HepG2 (cell line): Measurements from ENCODE around the gene ARHGAP33. TPM values are rescaled to one million over a fixed set of nuclear protein-coding genes. Genes with fewer than 3 reads are reported as not detected.

ENCODE experiments used
- AGO1 ChIP-seq: fragments of 200-400 bp; formaldehyde crosslinking; IDR thresholded peaks from 2 replicates; pipeline ENCODE4 v1.6.1; 2017; ENCODE audit warnings: mild to moderate bottlenecking, low read depth, low read length, moderate library complexity; ENCODE audit not compliant: poor library complexity, severe bottlenecking
- CENPT ChIP-seq: sonication (generic); formaldehyde crosslinking; IDR thresholded peaks from 2 replicates; pipeline ENCODE4 v1.8.0; 2022; ENCODE audit warnings: low read depth, mild to moderate bottlenecking, moderate library complexity, missing genetic modification reagents
- PHF21A ChIP-seq: sonication (generic); formaldehyde crosslinking; IDR thresholded peaks from 2 replicates; pipeline ENCODE4 v1.5.0; 2020; ENCODE audit warnings: mild to moderate bottlenecking, missing genetic modification reagents
- RORA ChIP-seq: sonication (generic); formaldehyde crosslinking; IDR thresholded peaks from 2 replicates; pipeline ENCODE4 v1.5.0; 2020; ENCODE audit warnings: mild to moderate bottlenecking, missing genetic modification reagents, moderate library complexity
- ZNF331 ChIP-seq: sonication (generic); formaldehyde crosslinking; IDR thresholded peaks from 2 replicates; pipeline ENCODE4 v1.4.0; 2020; ENCODE audit warnings: missing genetic modification reagents
- ZNF547 ChIP-seq: sonication (generic); formaldehyde crosslinking; IDR thresholded peaks from 2 replicates; pipeline ENCODE4 v1.5.1; 2020; ENCODE audit warnings: mild to moderate bottlenecking, missing genetic modification reagents
- ZNF549 ChIP-seq: sonication (generic); formaldehyde crosslinking; IDR thresholded peaks from 2 replicates; pipeline ENCODE4 v1.5.0; 2020; ENCODE audit warnings: missing genetic modification reagents
- ZNF781 ChIP-seq: sonication (generic); formaldehyde crosslinking; IDR thresholded peaks from 2 replicates; pipeline ENCODE4 v1.5.1; 2020; ENCODE audit warnings: borderline replicate concordance, mild to moderate bottlenecking, missing genetic modification reagents; ENCODE audit errors: not compliant biosample characterization
- polyA plus RNA-seq, 8 experiments: library from polyadenylated mRNA; depleted of rRNA in 3 of 8; stranded (reverse) in 7 of 8; unstranded in 1 of 8; fragments of >200 nt; fragmentation: Illumina TruSeq in 4 of 8; extraction: Trizol in 4 of 8; gene quantifications; 2 replicates each; pipeline versions ENCODE4 v1.2.1 to v1.2.3, GENCODE V29; 2011 to 2016; ENCODE audit warnings: low read depth in 4 of 8, missing spikeins in 1 of 8, mixed read lengths in 1 of 8; ENCODE audit not compliant: insufficient read depth in 1 of 8
- total RNA-seq, 5 experiments: library from RNA; depleted of rRNA; stranded (reverse); fragments of >200 nt; fragmentation: Illumina TruSeq; extraction: Trizol; gene quantifications; 2 replicates each; pipeline ENCODE4 v1.2.3, GENCODE V29; 2016; ENCODE audit warnings: low read depth in 1 of 5
- TF ChIP-seq, protein P1 (sequence below), 2 experiments: fragments of 450-650 bp in 1 of 2; sonication (generic) in 1 of 2; formaldehyde crosslinking in 1 of 2; IDR thresholded peaks; 2 replicates each; pipeline versions ENCODE4 v1.6.1 to v1.8.0; 2016 to 2022; ENCODE audit warnings: antibody characterized with exemption in 1 of 2, mild to moderate bottlenecking in 1 of 2, missing genetic modification reagents in 1 of 2
- TF ChIP-seq, protein P2 (sequence below): sonication (generic); formaldehyde crosslinking; IDR thresholded peaks from 2 replicates; pipeline ENCODE4 v1.4.0; 2020; ENCODE audit warnings: mild to moderate bottlenecking, missing genetic modification reagents, borderline replicate concordance
- TF ChIP-seq, protein P3 (sequence below): sonication (generic); formaldehyde crosslinking; IDR thresholded peaks from 2 replicates; pipeline ENCODE4 v1.5.0; 2020; ENCODE audit warnings: mild to moderate bottlenecking, missing genetic modification reagents

Gene ARHGAP33
- total and polyA plus RNA-seq, 2 of the 13 experiments (the other 11 are each of a cell fraction or from before 2014, with no cell fraction given), result 1.3 to 2.7 TPM

DNA sequence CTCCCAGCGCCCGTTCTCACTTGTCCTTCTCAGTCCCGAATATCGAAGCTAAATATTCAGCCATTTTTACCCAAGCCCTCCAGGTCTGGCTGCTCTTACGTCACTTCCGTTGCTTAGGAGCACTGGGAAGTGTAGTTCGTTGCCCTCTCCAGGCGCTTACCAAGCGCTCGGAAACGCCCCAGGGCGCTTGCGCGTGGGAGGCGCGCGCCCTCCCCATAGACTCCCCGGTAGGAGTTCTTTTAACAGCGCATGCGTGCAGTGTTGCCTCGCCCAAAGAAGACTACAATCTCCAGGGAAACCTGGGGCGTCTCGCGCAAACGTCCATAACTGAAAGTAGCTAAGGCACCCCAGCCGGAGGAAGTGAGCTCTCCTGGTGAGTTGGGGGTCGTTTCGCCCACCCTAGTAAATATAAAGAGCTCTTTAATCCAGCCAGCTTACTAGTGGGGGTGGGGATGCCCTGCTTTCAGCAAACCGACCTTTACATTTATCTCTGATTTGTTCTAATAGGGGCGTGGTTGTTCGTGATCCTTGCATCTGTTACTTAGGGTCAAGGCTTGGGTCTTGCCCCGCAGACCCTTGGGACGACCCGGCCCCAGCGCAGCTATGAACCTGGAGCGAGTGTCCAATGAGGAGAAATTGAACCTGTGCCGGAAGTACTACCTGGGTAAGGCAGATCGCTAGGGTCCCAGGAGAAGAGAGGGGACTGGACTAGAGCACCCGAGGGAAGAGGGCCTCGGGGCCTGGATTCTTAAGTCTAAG is 29.9 kb upstream of the ARHGAP33 start, which contains the start of the genes PSENEN and U2AF1L4 (continued):
- TF ChIP-seq, protein P1, sequence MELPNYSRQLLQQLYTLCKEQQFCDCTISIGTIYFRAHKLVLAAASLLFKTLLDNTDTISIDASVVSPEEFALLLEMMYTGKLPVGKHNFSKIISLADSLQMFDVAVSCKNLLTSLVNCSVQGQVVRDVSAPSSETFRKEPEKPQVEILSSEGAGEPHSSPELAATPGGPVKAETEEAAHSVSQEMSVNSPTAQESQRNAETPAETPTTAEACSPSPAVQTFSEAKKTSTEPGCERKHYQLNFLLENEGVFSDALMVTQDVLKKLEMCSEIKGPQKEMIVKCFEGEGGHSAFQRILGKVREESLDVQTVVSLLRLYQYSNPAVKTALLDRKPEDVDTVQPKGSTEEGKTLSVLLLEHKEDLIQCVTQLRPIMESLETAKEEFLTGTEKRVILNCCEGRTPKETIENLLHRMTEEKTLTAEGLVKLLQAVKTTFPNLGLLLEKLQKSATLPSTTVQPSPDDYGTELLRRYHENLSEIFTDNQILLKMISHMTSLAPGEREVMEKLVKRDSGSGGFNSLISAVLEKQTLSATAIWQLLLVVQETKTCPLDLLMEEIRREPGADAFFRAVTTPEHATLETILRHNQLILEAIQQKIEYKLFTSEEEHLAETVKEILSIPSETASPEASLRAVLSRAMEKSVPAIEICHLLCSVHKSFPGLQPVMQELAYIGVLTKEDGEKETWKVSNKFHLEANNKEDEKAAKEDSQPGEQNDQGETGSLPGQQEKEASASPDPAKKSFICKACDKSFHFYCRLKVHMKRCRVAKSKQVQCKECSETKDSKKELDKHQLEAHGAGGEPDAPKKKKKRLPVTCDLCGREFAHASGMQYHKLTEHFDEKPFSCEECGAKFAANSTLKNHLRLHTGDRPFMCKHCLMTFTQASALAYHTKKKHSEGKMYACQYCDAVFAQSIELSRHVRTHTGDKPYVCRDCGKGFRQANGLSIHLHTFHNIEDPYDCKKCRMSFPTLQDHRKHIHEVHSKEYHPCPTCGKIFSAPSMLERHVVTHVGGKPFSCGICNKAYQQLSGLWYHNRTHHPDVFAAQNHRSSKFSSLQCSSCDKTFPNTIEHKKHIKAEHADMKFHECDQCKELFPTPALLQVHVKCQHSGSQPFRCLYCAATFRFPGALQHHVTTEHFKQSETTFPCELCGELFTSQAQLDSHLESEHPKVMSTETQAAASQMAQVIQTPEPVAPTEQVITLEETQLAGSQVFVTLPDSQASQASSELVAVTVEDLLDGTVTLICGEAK (IDR thresholded peaks at IDR 0.05), result 0 out of 2 replicates have a peak, but pooled peaks have one; percentile 12
- TF ChIP-seq, protein P1 (CRISPR knock-in tag; IDR thresholded peaks at IDR 0.05), result no peak
- TF ChIP-seq AGO1 (no peak), ZNF781 (CRISPR knock-in tag) (no peak), ZNF549 (CRISPR knock-in tag) (no peak), CENPT (CRISPR knock-in tag) (no peak), ZNF331 (CRISPR knock-in tag) (no peak), PHF21A (no peak), RORA (CRISPR knock-in tag) (no peak), ZNF547 (CRISPR knock-in tag) (0 out of 2 replicates have a peak, but pooled peaks have one; percentile 22)
- TF ChIP-seq, protein P2, sequence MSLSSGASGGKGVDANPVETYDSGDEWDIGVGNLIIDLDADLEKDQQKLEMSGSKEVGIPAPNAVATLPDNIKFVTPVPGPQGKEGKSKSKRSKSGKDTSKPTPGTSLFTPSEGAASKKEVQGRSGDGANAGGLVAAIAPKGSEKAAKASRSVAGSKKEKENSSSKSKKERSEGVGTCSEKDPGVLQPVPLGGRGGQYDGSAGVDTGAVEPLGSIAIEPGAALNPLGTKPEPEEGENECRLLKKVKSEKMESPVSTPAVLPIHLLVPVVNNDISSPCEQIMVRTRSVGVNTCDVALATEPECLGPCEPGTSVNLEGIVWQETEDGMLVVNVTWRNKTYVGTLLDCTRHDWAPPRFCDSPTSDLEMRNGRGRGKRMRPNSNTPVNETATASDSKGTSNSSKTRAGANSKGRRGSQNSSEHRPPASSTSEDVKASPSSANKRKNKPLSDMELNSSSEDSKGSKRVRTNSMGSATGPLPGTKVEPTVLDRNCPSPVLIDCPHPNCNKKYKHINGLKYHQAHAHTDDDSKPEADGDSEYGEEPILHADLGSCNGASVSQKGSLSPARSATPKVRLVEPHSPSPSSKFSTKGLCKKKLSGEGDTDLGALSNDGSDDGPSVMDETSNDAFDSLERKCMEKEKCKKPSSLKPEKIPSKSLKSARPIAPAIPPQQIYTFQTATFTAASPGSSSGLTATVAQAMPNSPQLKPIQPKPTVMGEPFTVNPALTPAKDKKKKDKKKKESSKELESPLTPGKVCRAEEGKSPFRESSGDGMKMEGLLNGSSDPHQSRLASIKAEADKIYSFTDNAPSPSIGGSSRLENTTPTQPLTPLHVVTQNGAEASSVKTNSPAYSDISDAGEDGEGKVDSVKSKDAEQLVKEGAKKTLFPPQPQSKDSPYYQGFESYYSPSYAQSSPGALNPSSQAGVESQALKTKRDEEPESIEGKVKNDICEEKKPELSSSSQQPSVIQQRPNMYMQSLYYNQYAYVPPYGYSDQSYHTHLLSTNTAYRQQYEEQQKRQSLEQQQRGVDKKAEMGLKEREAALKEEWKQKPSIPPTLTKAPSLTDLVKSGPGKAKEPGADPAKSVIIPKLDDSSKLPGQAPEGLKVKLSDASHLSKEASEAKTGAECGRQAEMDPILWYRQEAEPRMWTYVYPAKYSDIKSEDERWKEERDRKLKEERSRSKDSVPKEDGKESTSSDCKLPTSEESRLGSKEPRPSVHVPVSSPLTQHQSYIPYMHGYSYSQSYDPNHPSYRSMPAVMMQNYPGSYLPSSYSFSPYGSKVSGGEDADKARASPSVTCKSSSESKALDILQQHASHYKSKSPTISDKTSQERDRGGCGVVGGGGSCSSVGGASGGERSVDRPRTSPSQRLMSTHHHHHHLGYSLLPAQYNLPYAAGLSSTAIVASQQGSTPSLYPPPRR (CRISPR knock-in tag), result no peak
- TF ChIP-seq, protein P3, sequence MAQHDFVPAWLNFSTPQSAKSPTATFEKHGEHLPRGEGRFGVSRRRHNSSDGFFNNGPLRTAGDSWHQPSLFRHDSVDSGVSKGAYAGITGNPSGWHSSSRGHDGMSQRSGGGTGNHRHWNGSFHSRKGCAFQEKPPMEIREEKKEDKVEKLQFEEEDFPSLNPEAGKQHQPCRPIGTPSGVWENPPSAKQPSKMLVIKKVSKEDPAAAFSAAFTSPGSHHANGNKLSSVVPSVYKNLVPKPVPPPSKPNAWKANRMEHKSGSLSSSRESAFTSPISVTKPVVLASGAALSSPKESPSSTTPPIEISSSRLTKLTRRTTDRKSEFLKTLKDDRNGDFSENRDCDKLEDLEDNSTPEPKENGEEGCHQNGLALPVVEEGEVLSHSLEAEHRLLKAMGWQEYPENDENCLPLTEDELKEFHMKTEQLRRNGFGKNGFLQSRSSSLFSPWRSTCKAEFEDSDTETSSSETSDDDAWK, result no peak
